NCI-H1694 (cell line): ENCODE data around the gene PSPN.
"Not testable (repeated sequence)": the region's sequence is repeated elsewhere in the genome, so short reads cannot be mapped to it uniquely, and the experiment has no call there.

Source experiments
- DNase-seq: peaks from one replicate; lab custom pipeline; 2025; lab: John Stamatoyannopoulos, UW

Gene PSPN

DNA sequence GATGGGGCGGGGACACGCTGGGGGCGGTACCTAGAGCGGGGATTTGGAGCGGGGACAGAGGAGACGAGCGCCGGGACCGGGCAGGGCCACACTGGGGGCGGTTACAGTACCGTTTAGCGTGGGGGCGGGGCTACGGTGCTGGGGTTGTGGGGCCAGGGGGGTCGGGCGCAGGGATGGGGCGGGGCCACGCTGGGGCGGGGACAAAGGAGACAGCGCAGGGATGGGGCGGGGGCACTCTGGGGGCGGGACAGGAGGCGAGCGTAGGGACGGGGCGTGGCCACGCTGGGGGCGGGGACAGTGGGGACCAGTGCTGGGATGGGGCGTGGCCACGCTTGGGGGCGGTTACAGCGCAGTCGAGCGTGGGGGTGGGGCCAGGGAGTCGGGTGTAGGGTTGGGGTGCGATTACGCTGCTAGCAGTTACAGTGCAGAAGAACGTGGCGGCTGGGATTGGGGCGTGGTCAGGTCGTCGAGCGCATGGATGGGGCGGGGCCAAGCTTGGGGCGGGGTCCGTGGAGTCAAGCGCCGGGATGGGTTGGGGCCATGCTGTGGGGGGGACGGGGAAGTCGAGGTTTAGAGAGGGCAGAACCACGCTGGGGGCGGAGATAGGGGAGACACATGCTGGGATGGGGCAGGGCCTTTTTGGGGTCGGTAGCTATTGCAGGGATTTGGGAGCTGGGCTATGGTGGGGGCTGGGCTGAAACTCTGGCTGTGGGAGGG, 2.5 kb downstream of the PSPN start:
- DNase-seq, result peak; percentile 84

DNA sequence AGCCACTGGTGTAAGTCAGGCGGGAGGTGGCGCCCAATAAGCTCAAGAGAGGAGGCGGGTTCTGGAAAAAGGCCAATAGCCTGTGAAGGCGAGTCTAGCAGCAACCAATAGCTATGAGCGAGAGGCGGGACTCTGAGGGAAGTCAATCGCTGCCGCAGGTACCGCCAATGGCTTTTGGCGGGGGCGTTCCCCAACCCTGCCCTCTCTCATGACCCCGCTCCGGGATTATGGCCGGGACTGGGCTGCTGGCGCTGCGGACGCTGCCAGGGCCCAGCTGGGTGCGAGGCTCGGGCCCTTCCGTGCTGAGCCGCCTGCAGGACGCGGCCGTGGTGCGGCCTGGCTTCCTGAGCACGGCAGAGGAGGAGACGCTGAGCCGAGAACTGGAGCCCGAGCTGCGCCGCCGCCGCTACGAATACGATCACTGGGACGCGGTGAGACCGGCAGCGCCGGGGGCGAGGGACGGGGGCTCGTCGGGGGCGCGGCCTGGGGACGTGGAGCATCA, 3.1 kb downstream of the PSPN start, which contains the start of gene ALKBH7:
ALKBH7 (plus strand) TSS at position 201 of the 502 bp plus-strand sequence; CDS start at position 228, 27 bp downstream.
- DNase-seq, result peak; percentile 99

DNA sequence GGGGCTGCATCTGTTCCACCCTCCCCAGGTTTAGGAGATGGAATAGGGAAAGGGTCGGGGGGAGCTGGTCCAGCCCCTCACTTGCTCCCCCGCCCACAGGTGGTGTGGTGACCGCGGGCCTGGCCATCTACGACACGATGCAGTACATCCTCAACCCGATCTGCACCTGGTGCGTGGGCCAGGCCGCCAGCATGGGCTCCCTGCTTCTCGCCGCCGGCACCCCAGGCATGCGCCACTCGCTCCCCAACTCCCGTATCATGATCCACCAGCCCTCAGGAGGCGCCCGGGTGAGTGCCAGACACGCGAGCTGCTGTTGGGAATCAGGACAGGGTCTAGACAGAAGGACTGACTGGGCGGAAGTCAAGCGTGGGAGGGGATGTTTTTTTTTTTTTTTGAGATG, 11.4 kb downstream of the PSPN start:
- no peak for DNase-seq

DNA sequence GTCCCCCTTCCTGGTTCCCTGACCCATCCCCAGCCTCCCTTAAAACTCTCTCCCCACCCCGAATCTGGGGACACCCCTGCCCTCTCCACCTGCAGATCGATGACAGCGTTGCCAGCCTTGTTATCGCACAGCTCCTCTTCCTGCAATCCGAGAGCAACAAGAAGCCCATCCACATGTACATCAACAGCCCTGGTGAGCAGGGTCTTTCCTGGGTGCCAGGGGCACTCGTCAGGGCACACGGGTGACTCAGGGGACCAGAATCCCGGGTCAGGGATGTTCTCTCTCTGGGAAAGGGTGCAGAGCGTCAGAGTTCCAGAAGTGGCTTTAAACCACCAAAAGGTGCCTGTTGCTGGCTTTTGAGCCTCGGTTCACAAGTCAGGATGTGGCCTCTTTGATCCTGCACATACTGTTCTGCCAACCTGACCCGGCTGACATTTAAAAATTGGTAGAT, 13.4 kb downstream of the PSPN start:
- DNase-seq, result no peak

DNA sequence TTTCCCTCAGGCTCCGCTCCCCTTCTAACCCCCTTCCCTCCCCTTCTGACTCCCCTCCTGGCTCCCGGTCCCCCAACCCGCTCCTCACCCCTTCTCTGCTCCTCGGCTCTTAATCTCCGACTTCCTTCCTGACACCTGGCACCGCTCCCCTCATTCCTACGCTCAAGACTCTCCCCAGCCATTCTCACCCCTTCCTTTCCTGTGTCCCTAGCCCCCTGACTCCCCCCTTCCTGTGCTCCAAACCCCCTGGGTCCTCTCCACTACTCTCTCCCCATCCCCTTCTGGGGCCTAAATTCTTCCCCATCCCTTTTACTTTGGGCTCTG, 13.7 kb downstream of the PSPN start:
- DNase-seq, result no peak

DNA sequence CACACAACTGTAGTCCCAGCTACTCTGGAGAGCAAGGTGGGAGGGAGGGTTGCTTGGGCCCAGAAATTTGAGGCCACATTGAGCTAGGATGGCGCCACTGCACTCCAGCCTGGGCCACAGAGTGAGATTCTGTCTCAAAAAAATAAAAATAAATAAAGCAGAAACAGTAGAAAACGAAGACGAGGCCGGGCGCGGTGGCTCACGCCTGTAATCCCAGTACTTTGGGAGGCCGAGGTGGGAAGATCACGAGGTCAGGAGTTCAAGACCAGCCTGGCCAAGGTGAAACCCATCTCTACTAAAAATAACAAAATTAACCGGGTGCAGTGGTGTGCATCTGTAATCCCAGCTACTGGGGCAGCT, 14.9 kb downstream of the PSPN start:
- DNase-seq, result not testable (repeated sequence)

DNA sequence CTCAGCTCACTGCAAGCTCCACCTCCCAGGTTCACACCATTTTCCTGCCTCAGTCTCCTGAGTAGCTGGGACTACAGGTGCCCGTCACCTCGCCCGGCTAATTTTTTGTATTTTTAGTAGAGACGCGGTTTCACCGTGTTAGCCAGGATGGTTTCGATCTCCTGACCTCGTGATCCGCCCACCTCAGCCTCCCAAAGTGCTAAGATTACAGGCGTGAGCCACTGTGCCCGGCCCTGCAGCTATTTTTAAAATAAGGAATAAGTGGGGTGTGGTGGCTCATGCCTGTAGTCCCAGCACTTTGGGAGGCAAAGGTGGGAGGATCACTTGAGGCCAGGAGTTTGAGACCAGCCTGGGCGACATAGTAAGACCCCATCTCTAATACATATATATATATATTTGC, 15.3 kb downstream of the PSPN start:
- not testable (repeated sequence) for DNase-seq

DNA sequence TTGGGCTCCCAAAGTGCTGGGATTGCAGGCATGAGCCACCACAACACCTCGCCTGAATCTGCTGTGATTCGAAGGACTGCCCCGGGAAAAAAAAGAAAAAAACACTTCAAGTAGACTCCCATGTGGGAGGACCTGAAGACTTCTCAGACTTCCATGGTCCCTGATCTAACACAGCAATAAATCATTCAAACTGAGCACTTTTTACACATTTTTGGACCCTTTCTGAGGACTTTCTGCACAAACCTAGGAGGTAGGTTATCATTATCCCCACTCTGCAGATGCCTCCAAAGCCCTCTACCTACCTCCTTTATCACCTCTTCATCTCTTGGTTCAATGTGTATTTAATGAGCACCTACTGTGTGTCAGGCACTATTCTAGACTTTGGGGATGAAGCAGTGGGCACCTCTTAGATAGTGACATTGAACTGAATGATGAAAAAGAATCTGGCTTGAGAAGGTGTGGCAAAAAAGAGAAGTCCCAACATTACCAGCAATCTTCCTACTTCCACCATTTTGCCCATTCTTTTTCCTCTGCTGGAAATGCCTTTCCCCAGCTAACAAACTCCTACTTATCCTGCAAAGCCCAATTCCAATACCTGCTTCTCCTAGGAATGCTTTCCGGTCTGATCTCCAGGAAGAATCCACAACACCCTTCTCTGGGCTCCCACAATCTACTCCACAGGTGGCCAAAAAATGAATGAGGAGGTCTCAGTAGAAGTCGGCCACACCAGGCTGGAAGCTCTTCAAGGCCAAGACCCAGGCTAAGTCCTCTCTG, 16.0 kb downstream of the PSPN start:
- DNase-seq, result no peak

DNA sequence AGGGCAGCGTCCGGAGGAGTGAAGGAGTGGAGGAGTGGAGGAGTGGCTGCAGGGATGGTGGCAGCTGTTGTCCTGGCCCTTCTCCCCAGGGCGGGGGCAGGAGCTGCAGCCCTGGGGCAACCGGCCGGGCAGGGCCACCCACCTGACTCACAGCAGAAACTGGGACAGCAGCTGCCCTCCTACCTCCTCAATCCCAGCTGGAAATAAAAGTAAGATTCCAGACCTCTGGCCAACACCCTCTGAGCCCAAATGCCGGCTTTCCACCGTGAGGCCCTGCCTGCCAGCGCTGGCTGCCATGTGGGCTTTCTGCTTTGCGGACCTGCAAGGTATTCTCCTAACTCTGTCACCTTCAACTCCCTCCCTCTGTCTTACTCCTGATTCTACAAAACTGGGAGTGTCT, 17.7 kb downstream of the PSPN start:
- DNase-seq, result no peak

DNA sequence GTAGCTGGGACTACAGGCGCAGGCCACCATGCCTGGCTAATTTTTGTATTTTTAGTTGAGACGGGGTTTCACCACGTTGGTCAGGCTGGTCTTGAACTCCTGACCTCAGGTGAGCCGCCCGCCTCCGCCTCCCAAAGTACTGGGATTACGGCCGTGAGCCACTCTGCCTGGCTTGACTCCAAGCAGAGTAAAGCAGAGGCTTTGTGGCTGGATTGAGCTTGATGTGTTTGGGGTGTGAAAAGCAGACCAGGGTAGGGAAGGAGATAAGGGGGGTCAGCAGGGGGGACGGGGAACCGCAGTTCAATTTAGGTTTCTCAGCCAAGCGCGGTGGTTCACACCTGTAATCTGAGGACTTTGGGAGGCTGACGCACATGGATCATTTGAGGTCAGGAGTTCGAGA, 18.6 kb downstream of the PSPN start:
- DNase-seq, result no peak

DNA sequence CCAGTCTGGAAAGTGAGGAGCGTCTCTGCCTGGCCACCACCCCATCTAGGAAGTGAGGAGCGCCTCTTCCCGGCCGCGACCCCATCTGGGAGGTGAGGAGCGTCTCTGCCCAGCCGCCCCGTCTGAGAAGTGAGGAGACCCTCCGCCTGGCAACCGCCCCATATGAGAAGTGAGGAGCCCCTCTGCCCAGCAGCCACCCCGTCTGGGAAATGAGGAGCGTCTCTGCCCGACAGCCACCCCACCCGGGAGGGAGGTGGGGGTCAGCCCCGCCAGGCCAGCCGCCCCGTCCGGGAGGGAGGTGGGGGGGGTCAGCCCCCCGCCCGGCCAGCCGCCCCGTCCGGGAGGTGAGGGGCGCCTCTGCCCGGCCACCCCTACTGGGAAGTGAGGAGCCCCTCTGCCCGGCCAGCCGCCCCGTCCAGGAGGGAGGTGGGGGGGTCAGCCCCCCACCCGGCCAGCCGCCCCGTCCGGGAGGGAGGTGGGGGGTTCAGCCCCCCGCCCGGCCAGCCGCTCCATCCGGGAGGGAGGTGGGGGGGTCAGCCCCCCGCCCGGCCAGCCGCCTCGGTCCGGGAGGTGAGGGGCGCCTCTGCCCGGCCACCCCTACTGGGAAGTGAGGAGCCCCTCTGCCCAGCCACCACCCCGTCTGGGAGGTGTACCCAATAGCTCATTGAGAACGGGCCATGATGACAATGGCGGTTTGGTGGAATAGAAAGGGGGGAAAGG, 20.3 kb downstream of the PSPN start:
- not testable (repeated sequence) for DNase-seq

DNA sequence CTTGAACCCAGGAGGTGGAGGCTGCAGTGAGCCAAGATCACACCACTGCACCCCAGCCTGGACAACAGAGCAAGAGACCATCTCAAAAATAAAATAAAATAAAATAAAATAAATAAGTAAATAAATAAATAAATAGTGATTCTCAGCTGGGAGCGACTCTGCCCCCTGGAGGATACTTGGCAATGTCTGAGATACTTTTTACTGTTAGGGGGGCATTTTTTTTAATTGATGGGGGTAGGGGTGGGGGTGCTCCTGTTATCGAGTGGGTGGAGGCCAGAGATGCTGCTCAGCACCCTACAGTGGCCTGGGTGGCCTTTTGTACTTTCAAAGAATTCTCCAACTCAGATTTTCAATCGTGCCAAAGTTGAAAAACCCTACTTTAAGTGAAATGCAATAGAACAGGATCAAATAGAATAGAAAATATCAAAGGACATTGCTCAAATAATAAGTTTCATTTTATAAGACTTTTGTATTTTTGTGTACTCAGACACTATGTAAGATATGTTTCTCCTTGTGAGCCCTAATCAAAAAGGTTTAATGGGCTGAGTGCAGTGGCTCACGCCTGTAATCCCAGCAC, 21.5 kb downstream of the PSPN start:
- no peak for DNase-seq

DNA sequence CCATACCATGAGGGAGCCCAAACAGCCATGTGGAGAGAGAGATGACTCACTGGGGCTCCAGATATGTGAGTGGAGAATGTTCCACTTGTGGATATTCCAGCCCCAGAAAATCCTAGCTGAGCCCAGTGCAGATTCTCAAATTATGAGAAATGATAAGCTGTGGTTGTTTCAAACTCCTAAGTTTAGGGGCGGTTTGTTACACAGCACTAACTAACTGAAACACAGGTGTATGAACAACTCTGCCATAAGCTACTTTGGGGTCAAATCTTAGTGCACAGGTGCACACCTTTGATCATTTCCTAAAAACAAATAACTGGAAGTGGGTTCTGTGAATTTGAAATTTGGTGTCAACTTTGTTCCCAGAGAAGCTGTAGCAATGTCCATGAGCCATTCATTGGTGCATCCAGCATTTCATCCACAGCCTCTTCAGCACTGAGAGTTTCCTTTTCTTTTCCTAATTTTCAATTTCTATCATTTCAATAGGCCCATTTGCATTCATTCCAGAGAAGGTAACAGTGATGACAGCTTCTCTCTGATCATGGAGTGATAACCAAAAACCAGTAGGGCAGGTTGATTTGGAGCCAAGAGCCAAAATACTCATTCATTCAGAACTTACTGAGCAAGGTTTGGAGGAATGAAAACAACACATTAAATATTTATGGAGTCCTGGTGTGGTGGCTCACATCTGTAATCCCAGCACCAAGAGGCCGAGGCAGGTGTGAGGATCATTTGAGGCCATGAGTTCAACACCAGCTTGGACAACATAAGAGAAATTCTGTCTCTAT, 23.2 kb downstream of the PSPN start:
- DNase-seq, result no peak

DNA sequence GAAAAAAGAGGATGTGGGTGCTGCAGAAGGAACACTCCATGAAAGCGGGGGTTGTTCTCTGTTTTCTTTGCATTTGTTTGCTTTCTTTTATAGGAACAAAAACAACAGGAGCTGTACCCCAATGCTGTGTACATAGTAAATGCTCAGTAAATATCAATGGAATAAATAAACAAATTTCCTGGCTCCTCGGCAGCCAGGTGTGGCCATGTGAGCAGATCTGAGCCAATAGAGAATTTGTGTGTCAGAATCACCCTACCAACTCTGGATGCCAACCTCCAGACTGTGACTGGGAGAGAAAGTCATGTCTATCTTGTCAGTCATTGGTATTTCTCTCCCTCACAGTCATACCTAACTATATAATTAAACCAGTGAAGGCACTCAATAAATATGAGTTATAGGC, 25.0 kb downstream of the PSPN start:
- DNase-seq, result no peak

DNA sequence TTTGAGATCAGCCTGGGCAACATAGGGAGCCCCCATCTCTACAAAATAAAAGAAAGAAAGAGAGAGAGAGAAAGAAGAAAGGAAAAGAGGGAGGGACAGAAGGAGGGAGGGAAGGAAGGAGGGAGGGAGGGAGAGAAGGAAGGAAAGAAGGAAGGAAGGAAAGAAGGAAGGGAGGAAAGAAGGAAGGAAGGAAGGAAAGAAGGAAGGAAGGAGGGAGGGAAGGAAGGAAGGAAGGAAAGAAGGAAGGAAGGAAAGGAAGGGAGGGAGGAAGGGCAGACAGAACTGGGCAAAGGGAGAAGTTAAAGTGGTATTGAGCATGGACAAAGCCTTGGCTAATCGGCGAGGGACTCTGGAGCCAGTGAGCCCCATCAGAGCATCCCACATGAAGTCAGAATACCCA, 26.5 kb downstream of the PSPN start:
- not testable (repeated sequence) for DNase-seq

DNA sequence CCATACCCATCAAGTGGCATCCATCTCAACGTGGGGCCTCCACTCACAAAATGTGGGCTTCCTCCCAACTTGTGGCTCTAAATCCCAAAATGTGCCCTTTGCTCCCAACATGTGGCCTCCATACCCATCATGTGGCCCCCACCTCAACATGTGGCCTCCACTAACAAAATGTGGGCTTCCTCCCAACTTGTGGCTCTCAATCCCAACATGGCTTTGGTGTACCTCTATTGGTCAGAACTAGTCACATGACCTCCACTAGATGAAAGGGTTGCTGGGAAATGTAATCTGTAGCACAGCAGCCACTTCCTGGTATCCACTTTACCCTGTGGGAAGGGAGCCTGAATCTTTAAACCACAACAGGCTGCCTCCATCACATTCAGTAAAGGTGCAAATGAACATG, 32.3 kb downstream of the PSPN start:
- DNase-seq, result no peak

DNA sequence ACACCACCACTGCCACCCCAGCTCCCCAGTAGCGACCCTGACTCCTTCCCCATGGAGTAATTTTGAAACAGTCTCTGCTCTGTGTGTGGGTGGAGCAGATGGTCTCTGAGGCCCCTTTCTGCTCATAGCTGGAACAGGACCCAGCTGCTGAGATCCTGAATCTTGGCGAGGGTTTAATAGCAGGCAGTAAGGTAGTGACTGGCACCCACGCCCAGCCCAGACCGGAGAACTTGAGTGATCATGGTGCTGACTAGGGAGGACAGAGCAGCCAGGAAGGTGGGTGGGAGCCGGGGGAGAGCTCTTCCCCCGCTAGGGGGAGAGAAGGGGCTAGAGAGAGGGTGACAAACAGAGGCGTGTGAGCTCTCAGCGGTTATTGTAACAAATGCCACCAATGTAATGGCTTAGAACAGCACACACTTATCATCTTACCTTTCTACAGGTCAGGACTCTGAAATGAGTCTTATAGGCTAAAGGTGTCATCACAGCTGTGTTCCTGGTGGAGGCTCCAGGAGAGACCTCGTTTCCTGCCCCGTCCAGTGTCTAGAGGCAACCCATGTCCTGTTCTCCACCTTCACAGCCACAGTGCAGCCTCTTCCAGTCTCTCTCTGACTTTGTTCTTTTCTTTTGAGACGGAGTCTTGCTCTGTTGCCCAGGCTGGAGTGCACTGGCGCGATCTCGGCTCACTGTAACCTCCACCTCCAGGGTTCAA, 35.1 kb downstream of the PSPN start:
- DNase-seq, result no peak

DNA sequence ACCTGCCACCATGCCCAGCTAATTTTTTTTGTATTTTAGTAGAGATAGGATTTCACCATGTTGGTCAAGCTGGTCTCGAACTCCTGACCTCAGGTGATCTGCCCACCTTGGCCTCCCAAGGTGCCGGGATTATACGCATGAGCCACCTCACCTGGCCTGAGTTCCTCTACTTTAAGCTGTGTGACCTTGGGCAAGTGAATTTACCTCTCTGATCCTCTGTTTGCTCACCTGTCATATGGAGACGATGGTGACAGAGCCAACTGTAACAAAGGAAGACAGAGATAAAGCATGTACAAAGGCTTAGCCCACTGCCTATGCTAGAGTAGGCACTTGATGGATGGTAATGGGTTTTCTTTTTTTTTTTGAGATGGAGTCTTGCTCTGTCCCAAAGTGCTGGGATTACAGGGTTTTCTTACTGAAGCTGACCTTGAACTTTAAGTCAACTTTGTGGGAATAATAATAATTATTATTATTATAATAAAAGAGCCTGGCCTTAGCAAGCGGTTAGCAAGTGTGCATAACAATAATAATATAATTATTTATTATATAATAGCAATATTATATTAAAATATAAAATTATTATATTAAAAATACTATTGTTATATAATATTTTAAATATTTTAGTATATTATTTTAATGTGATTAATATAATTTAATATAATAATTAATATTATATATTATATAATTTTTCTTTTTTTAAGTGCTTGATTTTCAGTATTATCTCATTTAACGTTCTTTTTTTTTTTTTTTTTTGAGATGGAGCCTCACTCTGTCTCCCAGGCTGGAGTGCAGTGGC, 41.0 kb downstream of the PSPN start:
- no peak for DNase-seq

DNA sequence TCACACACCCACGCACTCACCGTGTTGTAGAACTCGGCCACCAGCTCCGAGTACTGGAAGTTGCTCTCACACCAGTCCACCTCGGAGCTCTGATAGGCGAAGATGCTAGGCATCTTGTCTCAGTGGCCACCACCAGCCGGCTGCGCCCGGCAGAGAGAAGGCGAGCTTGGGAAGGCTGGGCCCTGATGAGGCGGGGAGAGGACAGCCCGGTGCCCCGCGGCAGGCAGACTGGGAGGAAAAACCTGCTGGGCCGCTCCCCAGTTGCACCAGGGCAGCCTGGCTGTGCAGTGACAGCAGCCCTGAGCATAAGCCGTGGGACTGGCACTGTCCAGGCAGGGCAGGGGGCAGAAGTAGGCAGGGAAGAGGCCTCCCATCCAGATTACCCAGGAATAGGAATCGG, 42.3 kb downstream of the PSPN start, which contains the start of gene ACER1:
ACER1 (minus strand) TSS at position 174 of the 400 bp plus-strand sequence; CDS start at position 113, 61 bp downstream.
- DNase-seq, result no peak

DNA sequence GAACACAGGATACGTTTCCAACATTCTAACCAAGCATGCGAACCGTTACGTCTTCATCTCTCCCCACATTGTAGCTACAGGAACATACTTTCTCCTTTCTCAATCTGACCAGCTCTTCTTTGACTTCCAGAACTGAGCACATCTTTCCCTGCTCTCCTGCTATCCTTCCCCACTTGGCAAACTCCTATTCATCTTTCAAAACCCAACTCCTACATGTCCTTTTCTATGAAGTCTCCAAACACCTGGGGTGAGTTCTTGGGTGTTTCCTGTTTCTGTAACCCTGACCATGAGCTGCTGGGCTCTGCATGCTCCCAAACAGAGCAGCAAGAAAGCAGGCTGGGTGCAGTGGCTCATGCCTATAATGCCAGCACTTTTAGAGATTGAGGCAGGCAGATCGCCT, 48.9 kb downstream of the PSPN start:
- DNase-seq, result no peak
